ENCODE results near the gene DCAF11. TPM values are rescaled to one million over a fixed set of nuclear protein-coding genes. Genes with fewer than 3 reads are reported as not detected.

Gene DCAF11
- 46.7 and 48.0 TPM in 2 replicates for total RNA-seq

DNA sequence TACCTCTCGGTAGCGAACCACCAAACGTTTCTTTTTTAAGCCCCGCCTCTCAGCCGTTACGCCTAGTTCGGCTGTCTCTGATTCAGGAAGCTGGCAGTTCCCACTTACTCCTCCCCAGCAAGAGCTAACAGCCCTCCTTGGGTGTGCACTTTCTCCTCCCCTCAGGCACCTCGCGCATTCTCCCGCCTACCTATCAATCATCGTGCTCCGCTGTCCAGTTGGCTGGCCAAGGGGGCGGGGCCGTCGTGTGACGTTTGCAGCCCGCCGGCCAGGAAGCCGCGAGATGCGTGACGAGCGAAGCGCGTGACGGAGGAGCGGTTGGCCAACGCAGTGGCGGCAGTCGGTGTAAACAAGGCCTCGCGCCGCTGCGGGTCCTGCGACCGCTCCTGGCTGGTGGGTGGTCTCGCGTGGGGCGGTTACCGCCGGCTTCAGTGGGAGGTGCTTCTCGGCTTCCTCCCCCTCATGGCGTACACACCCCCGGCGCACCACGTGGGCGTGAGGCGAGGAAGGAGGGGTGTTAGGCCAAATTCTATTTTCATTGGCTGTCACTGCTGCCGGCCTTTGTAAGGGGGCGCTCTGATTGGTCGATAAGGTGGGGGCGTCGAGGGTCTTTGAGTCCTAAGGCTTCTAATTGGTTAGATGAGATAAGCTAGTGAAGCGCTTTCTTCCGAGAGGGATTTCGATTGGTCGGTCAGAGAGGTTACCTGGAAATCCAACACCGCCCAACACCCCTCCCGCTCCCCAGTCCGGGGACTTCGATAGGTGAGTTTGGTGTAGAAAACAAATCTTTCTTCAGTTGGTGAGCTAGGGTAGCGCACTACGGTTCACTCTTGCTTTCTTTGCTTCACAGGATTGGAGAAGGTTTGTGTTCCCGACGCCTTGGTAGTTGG lies at the start of gene DCAF11, which contains the start of gene NRL:
Gene DCAF11 (plus strand): TSS at position 246 of the 890 bp plus-strand sequence. CDS start 818 bp downstream, outside the sequence.
Gene NRL (minus strand): TSS at position 418 of the 890 bp plus-strand sequence. CDS start 32,101 bp downstream, outside the sequence.

DNA sequence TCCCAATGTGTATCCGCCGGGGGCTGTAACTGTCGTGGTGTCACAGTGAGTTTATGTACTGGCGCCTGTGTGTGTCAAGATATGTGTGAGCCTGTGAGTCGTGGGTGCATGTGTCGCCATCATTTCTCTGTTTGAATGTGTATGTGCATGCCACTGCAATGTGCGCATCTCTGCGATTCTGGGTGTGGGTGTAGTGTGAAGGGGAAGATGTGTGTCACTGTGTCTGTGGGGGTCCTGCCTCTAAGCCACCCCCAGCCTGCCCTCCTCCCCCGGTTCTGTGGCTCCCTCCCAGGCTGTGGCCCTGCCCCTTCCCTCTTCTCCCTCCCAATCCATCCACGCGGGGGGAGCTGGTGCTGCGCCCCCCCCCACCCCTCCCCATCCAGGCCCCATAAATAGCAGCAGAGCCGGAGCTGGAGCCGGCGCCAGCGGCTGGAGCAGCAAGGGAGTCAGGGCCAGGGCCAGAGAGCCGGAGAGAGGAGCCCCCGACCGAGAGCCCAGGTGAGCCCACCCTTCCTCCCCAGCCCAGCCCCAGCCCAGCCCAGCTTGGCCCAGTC lies 43.4 kb upstream of the DCAF11 start, which contains the start of gene CPNE6:
Gene CPNE6 (plus strand): TSS at position 419 of the 554 bp plus-strand sequence. CDS start 1,375 bp downstream, outside the sequence.

DNA sequence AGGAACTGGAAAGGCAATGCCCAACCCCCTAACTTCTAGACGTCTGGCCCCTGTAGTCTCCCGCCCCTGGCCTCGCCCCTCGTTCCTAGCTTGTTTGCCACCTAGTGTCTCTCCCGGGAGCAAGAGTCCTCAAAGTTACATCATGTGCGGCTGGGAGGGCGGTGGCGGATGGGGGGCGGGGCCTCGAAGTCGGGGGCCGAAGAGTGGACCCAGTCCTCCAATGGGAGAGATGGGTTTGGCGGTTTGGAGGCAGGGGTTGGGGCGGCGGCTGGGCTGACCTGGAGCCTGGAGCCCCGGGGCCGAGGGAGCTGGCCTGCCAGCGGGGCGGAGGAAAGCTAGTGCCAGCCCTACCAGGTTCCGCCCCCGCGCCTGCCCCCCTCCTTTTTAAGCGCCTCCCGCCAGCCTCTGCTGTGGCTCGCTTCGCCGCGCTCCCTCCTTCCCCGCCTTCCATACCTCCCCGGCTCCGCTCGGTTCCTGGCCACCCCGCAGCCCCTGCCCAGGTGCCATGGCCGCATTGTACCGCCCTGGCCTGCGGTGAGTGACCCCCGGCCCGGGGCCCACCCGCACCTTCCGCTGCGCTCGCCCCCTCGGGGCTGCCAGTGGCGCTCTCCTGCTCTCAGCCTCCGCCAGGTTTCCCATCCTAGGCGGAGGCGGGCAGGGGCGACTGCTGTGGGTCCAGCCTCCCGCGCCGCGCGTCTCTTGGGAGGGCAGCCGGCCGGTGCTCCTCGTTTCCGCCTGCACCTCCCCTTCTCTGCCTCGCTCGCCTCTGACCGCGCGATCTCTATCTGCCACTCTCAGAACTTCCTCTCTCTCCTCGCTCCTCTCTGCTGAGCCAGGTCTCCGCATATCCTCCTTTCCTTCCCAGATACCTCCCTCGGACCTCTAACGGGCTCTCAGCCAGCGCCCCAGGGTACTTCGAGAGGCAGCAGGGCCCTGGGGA lies 20.4 kb upstream of the DCAF11 start, which contains the start of gene PCK2:
Gene PCK2 (plus strand): TSS at position 411 of the 940 bp plus-strand sequence. CDS start 95 bp downstream, at position 506.

DNA sequence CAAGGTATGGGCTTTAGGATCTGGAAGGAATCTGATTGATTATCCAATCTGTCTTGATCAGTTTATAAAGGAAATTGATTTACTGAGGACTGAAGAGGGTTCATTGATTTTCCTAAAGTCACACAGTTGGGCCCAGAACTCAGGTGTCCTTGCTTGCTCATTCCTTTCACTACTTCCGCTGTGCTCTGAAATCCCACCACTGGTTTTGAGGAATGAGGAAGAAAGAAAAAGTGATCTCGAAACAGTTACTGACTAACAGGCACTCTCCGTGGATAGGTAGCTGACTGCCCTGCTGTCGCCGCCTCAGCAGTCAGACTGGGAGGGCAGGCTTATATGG lies 15.8 kb downstream of the DCAF11 start, which contains the start of gene FITM1:
Gene FITM1 (plus strand): TSS at position 280 of the 337 bp plus-strand sequence. CDS start 905 bp downstream, outside the sequence.

GRCh38 chr14:24135834-24136683 lies 21.5 kb downstream of the DCAF11 start, which contains the start of gene PSME1:
TSS of gene PSME1 (plus strand) at chr14:24136194. CDS start at chr14:24136263, 69 bp downstream.

GRCh38 chr14:24141097-24141880 lies 26.7 kb downstream of the DCAF11 start, which contains the start of gene EMC9:
TSS of gene EMC9 (minus strand) at chr14:24141591. CDS start at chr14:24141304, 287 bp downstream.

DNA sequence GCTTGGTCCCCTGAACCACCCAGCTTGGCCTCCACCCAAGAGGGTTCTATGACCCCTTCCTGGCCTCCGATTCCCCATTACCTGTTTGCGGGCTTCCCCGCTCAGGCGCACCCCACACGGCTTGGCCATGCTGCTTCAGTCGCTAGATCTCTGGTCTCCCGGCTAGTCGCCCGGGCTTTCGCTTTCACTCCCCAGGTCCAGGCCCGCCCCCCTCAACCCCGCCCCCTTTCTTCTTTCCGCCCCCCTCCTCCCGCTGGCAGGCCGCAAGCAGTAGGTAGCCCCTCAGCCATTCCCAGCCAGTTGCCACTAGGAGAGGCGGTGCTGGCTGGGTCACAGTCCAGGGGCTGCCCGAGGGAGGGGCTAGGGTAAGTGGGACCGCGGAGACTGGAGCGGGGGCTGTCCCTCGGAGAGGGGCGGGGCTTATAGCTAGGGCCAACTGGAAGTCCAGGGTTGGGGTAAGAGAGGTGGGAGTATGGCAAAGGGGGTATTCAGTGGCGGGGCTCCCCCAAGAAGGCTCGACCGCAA lies 31.9 kb downstream of the DCAF11 start, which contains the start of gene PSME2:
Gene PSME2 (minus strand): TSS at position 158 of the 525 bp plus-strand sequence. CDS start 29 bp downstream, at position 129.

DNA sequence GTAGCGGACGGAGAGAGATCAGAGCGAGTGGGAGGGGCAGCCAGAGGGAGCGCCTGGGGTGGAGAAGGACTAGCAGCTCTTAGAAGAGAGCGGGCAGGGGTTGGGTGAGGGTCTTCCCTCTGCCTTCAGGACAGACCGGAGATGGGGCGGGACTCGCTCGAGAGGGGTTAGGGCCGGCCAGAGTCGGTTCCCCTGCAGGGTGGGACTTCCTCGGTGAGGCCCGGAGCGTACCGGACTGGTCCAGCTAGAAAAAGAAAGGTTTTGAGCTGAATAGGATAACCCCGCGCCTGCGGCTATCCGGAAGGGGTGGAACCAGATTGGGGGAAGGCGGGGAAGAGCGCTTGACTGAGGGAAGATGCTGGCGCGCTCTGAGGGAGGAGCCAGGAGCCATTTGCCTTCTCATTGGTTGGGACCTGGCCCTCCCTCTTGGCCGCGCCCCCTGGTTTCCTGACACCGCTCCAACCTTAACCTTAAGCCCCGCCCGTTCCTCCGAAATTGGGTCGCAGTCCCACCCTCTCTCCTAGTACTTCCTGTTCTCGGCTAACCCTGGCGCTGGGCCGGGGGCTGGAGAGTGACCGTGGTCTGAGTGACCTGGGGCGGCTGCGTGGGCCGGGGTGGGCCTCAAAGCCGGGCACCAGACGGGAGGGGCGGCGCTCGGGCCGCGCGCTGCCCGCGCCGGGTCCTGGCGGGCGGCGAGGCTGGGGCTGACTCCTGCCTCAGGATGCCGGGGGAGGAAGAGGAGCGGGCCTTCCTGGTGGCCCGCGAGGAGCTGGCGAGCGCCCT lies 32.6 kb downstream of the DCAF11 start, which contains the start of gene RNF31:
Gene RNF31 (plus strand): TSS at position 521 of the 783 bp plus-strand sequence. CDS start 201 bp downstream, at position 722.

DNA sequence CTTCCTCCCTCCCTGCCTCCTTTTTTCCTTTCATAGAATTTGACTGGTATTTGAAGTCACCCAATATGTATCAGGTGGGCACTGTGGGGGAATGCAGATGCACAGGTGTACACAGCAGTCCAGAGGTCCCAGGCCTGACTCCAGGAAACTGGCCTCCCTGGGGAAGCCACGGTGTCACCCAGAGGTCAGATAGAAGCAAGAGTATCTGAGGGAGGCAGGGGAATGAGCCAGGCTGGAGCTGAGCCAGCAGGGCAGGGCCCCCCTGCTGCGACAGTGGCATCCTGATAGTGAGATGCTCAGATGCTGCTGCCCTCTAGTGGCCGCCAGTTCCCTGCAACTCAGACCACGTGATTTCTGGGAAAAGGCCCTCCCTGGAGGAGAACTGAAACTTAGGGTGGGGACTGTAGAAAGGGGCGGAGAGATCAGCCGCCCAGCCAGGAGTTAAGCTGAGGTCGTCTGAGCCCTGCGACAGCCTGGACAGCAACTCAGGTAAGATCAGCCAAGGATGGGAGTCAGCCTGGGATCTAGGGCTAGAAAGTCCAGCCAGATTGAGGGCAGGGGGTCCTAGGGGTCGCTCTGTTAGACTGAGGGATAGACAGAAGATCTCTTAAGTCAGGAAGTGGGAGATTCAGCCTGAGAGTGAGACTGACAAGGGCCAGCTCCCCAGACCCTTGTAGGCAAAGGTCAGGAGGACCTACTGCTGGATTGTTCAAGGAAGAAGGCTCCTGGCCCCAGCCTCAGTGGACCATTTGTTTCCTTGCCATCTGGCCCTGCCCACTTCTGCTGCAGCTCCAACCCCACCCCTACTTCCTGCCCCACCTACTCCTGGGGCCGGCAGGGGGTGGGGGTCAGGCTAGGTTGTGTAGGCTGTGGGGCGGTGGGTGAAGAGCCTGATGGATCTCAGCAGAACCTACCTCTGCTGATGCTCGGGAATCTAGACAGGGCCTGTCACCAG lies 46.5 kb downstream of the DCAF11 start, which contains the start of gene IRF9:
Gene IRF9 (plus strand): TSS at position 416 of the 955 bp plus-strand sequence. CDS start 880 bp downstream, outside the sequence.

GRCh38 chr14:24171422-24172260 lies 57.1 kb downstream of the DCAF11 start, which contains the start of gene REC8:
TSS of gene REC8 (plus strand) at chr14:24172080. CDS start at chr14:24172553, 473 bp downstream.

Other genes with a start within 250 kb of the DCAF11 start
- 41.8 and 51.1 TPM in 2 replicates for gene DHRS4, start 161.0 kb upstream of the DCAF11 start, total RNA-seq
- gene DHRS4L2, start 125.8 kb upstream of the DCAF11 start, total RNA-seq: 15.7 and 18.7 TPM in 2 replicates
- 0.08 TPM in 1 of 2 replicates, not detected in the other for gene CARMIL3, start 62.8 kb upstream of the DCAF11 start, total RNA-seq
- gene CPNE6, start 43.2 kb upstream of the DCAF11 start, total RNA-seq: not detected in 2 replicates
- 40.7 and 91.5 TPM in 2 replicates for gene PCK2, start 20.5 kb upstream of the DCAF11 start, total RNA-seq
- 1.2 and 2.2 TPM in 2 replicates for gene NRL, start 172 bp downstream of the DCAF11 start, total RNA-seq
- not detected in 2 replicates for gene FITM1, start 15.9 kb downstream of the DCAF11 start, total RNA-seq
- gene PSME1, start 21.4 kb downstream of the DCAF11 start, total RNA-seq: 167 and 202 TPM in 2 replicates
- 22.3 and 37.2 TPM in 2 replicates for gene EMC9, start 26.8 kb downstream of the DCAF11 start, total RNA-seq
- gene PSME2, start 31.8 kb downstream of the DCAF11 start, total RNA-seq: 109 and 116 TPM in 2 replicates
- gene RNF31, start 32.7 kb downstream of the DCAF11 start, total RNA-seq: 24.4 and 30.7 TPM in 2 replicates
- 22.3 and 67.3 TPM in 2 replicates for gene IRF9, start 46.5 kb downstream of the DCAF11 start, total RNA-seq
- gene REC8, start 57.3 kb downstream of the DCAF11 start, total RNA-seq: 6.1 and 6.7 TPM in 2 replicates
- 42.4 and 82.5 TPM in 2 replicates for gene IPO4, start 74.0 kb downstream of the DCAF11 start, total RNA-seq
- 45.7 and 48.7 TPM in 2 replicates for gene TM9SF1, start 80.7 kb downstream of the DCAF11 start, total RNA-seq
- gene TSSK4, start 90.9 kb downstream of the DCAF11 start, total RNA-seq: 0.87 TPM in 1 of 2 replicates, not detected in the other
- gene CHMP4A, start 98.7 kb downstream of the DCAF11 start, total RNA-seq: 50.4 and 54.0 TPM in 2 replicates
- gene MDP1, start 101.3 kb downstream of the DCAF11 start, total RNA-seq: 11.4 and 18.3 TPM in 2 replicates
- gene NEDD8, start 117.6 kb downstream of the DCAF11 start, total RNA-seq: 249 and 288 TPM in 2 replicates
- gene GMPR2, start 118.2 kb downstream of the DCAF11 start, total RNA-seq: 72.9 and 86.9 TPM in 2 replicates
- 63.4 and 72.7 TPM in 2 replicates for gene TINF2, start 127.8 kb downstream of the DCAF11 start, total RNA-seq
- 10.5 and 19.3 TPM in 2 replicates for gene TGM1, start 148.4 kb downstream of the DCAF11 start, total RNA-seq
- gene RABGGTA, start 156.8 kb downstream of the DCAF11 start, total RNA-seq: 51.2 and 83.1 TPM in 2 replicates
- gene DHRS1, start 185.0 kb downstream of the DCAF11 start, total RNA-seq: 39.3 and 76.7 TPM in 2 replicates
- gene NOP9, start 185.1 kb downstream of the DCAF11 start, total RNA-seq: 13.9 and 18.4 TPM in 2 replicates
- gene CIDEB, start 193.2 kb downstream of the DCAF11 start, total RNA-seq: 3.2 and 4.1 TPM in 2 replicates
- gene LTB4R2, start 195.4 kb downstream of the DCAF11 start, total RNA-seq: 37.0 and 42.9 TPM in 2 replicates
- 14.0 and 20.1 TPM in 2 replicates for gene LTB4R, start 196.7 kb downstream of the DCAF11 start, total RNA-seq
- 0.23 and 0.34 TPM in 2 replicates for gene ADCY4, start 220.3 kb downstream of the DCAF11 start, total RNA-seq
- gene RIPK3, start 225.2 kb downstream of the DCAF11 start, total RNA-seq: 5.4 and 8.0 TPM in 2 replicates